Measurements from ENCODE around the gene CLEC1B.
"Not testable (repeated sequence)": the region's sequence is repeated elsewhere in the genome, so short reads cannot be mapped to it uniquely, and the experiment has no call there.

CLEC1B gene

DNA sequence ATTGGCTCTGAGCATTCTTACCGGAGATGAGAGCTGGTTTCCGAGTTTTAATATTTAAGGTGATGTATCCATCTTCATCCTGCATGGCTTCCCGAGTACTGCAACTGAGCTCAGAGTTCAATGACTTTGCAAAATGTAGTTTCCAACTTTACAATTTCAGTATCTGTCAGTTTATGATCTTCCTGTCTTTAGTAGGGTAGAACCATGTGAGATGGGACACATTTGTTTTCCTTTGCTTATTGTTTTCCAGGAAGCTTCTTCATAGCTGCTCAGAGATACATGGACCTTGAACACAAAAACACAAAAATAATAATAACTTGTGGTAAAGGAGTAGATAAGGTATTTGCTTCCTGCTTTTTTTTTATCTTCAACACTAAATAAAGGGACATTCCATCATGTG lies at the start of gene CLEC1B:
CLEC1B (minus strand) TSS at position 106 of the 400 bp plus-strand sequence; CDS start at position 85, 21 bp downstream.
- DNase-seq: no peak

DNA sequence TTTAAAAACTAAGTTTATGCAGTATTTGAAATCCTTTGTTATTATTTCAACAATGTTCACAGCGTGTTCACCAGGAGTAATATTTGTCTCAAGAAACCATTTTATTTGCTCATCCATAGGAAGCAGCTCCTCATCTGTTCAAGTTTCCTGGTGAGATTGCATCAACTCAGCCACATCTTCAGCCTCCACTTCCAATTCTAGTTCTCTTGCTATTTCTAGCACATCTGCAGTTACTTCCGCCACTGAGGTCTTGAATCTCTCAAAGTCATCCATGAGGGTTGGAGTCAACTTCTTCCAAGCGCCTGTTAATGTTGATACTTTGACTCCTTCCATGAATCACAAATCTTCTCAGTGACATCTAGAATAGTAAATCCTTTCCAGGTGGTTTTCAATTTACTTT lies 49.6 kb upstream of the CLEC1B start:
- no peak for DNase-seq

DNA sequence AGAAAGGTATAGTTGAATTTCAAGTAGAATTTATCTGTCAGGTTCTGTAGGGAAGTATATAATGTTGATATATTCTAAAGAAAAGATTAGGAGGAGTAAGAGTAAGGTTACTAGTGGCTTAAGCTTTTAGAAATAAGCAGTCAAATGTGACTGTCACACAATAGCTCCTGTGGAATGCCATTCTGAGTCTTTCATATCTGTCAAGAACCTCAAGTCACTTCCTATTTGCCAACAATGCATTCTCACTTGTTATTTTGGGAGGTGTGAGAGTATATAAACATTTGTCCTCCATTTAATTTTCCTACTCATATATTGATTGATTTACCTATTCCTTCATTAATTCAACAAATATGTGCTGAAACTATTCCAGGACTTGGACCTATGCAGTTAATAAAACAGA lies 43.2 kb upstream of the CLEC1B start:
- no peak for DNase-seq

DNA sequence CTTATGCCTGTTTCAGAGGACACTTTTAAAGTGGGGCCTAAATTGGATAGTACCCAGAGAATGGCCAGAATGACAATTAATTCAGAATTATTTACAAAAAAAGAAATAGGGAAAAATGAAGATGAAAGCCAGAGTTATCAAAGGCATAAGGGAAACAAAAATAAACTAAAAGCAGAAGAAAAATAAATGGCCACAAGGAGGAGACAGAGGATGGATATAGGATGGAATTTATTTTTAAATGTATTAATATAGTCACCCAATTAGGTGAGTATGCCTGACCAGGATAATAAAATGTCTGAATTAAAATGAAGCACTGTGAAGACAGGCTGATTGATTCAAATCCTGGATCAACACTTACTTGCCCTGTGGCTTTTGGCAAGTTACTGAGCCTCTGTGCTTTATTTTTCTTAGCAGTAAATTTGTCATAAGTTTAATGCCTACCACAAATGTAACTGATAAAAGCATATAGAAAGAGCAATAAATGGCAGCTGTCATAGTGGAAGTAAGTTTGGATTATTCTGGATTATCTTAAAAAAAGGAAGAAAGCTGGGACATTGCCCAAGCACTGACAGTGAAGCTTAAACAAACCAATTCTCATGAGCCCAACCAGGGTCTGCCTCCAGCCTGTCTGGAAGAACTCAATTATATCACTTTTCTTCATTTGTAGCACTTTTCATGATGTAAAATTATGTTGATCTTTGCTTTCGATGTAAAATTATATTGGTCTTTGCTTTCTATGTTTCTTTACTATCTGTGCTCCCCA lies 35.0 kb upstream of the CLEC1B start:
- no peak for DNase-seq

DNA sequence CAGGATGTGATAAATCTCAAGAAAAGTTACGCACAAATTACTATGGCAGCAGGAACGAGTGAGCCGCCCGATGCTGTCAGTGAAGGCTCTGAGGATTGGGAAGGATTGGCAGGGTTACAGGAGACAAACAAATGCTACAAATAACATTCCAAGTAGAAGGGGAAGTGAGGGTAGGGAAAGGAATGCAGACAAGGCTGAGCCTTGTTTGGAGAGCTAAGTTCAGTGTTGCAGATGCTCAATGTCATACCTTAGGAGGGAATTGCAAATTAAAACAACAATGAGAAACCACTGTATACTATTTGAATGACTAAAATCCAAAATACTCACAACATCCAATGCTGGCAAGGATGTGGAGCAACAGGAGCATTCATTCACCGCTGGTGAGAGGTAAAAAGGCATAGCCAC lies 32.9 kb upstream of the CLEC1B start:
- DNase-seq: no peak

DNA sequence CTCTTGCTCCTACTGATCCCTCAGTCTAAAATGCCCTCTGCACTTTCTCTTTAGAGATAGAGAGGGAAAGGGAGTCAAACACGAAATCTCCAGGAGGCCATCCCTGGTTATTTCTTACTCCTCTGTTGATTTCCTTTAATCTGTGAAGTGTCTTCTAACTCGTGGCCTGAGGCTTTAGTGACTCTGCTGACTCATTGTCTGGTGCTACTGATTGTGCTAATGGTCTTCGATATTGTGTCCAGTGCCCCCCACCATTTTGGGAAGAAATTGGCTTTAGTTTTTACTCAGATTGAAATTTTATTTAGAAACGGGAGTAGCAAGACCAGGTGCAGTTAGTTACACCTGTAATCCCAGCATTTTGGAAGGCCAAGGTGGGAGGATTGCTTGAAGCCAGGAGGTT lies 32.4 kb upstream of the CLEC1B start:
- DNase-seq: no peak

DNA sequence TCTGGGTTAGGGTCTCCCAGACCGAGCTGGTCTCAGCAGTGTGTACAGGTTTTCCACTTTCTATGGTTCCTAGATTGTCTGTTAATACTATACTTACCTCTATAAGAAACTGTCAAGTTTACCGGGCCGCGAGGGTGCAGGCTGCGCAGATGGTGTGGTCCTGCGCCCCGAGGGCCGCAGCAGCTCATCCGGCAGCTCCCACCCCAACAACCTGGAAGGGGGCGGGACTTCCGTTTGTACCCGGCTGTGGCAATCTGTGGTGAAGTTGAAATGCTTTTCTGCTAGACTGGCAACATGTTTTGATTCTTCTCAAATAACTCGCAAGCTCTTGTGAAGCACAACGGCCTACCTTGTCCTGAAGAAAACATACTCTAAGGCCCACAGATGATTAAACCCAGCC lies 31.5 kb upstream of the CLEC1B start, which contains the start of gene CLEC9A:
CLEC9A (plus strand) TSS at position 237 of the 400 bp plus-strand sequence. CDS start 22,006 bp downstream, outside the sequence.
- DNase-seq: no peak

DNA sequence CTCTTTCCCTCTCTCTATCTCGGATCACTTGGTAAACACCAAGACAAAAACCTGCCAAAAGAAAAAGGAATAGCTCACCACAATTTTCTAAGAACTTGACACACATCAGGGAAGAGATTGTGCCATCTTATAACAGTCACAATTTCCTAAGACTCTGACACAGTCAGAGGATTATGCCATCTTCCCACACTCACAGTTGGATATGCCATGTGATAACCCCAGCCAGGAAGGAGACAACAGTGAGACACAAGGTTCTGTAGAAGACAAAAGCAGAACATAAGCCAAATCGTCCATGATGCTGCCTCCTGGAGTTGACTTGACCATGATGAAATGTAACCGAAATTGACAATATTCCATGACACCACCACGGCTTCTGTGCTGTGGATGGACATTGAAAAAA lies 28.8 kb upstream of the CLEC1B start:
- DNase-seq: no peak

DNA sequence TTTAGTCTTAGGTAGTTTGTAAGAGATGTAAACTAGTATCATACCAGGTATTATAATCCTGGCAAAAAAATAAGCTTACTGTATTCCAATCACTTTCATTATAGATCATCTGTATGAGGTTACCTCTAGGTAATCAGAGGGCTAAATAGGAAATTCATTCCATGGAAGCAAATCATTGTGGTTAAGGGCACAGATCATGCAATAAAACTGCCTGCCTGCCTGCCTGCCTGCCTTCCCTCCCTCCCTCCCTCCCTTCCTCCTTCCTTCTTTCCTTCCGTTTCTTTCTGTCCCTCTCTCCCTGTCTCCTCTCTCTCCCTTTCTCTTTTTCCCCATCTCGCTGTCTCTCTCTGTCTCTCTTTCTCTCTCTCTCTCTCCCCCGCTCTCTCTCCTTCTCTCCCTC lies 28.4 kb upstream of the CLEC1B start:
- no peak for DNase-seq

DNA sequence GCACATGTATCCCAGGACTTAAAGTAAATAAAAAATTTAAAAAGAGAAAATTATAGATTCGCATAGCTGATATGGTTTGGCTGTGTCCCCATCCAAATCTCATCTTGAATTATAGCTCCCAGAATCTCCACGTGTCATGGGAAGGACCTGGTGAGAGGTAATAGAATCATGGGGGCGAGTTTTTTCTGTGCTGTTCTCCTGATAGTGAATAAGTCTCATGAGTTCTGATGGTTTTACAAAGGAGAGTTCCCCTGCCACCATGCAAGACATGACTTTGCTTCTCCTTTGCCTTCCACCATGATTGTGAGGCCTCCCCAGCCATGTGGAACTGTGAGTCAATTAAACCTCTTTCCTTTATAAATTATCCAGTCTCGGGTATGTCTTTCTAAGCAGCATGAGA lies 27.7 kb upstream of the CLEC1B start:
- not testable (repeated sequence) for DNase-seq

DNA sequence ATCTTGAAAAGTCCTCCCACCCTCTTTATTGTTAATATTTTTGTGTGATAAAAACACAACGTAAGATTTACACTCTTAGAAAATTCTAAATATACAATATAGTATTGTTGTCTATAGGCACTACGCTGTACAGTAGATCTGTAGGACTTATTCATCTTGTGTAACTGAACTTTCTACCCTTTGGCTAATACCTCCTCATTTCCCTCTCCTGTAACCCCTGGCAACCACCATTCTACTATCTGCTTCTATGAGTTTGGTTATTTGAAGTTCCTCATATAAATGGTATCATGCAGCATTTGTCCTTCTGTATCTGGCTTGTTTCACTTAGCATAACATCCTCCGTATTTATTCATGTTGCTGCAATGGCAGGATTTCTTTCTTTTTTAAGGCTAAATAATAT lies 26.3 kb upstream of the CLEC1B start:
- no peak for DNase-seq

DNA sequence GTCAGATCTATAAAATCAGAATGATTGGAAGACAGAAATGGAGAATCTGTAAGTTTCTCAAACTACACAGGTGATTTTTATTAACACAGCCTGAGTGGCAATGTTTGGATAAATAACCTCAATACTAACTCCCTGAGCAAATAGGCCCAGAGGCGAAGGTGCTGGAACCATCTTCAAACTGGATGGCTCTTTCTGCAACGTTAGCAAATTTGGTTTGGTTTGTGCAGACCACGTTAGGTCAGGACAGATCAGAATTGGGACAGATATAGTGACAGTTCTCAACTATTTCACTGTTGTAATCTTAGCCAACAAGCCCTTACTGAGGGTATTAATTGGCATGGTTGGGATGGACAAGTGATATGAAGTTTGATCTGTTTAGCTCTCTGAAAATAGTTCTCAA lies 22.4 kb upstream of the CLEC1B start:
- no peak for DNase-seq

DNA sequence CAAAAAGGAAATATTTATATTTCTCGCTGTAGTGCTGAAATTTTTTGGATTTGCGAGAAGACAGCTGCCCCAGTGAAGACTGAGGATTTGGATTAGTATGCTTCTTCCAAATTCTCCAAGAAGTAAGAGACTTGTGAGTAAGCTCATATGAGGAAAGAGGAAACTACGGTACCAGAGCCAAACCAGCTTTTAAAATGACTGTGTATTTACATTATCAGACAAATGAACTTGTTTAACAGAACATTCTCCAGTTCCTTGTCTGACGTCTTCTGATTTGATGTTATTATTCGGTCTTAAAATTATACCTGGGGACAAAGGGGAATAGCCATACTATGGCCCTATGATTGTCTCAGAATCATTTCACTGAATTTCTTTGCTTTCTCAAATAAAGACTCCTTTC lies 19.5 kb upstream of the CLEC1B start:
- DNase-seq: no peak

DNA sequence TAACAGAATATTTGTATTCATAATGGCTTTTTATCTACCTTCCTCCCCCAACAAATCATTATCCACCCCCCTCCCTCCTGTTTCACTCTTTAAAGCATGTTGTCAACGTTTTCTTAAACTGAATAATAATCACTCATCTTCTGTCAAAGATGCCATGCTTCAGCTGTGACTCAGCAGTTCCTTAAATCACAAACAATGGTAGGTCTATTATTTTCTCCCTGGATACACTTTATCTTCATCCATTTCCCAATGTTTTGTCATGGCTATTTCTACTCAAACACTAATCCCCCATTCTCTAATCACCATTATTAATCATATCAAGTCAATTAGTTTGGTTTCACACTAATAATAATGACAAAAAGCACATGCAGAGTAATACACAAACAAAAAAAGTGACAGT lies 18.0 kb upstream of the CLEC1B start:
- DNase-seq: no peak

DNA sequence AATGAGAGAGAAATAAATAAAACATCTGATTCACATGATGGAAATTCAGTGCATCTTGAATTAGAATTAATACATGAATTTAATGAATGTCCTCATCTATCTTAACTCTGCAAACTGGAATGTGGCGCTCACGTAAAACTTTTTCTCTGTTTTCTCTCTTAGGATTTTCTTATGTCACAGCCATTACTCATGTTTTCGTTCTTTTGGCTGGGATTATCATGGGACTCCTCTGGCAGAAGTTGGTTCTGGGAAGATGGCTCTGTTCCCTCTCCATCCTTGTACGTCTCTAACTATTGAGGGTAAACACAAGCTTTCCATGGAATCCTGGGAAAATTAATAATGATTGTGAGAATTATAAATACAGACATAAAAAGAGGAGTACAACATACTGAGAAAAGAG lies 16.5 kb upstream of the CLEC1B start:
- no peak for DNase-seq

DNA sequence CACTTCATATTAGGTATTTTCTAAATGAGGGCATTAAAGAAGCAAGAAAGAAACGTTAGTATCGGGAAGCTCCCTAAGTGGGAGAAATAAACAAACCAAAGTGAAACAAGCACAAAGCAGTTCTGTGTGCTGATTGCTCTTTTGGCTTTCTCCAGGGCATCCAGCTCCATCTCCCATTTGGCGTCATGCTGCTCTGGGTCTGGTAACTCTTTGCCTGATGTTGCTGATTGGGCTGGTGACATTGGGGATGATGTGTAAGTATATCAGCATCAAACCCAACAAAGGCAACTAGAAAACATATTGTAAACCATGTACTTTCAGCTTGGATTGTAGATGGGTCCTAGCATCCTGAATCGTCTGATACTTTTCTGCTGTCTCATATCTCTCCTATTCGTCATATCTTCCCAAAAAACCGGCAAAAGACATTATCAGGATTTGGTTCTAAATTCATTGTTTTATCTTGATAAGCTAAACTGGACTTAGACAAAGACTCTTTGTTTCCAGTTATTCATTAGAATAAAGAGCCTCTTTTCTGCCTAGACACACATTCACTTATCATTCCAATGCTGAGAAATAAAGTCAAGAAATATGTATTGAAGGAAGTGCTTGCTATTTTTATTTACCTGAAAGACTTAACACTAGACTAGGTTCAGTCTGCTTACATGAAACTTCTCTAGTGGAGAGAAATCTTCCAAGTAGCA lies 13.9 kb upstream of the CLEC1B start:
- DNase-seq: no peak

DNA sequence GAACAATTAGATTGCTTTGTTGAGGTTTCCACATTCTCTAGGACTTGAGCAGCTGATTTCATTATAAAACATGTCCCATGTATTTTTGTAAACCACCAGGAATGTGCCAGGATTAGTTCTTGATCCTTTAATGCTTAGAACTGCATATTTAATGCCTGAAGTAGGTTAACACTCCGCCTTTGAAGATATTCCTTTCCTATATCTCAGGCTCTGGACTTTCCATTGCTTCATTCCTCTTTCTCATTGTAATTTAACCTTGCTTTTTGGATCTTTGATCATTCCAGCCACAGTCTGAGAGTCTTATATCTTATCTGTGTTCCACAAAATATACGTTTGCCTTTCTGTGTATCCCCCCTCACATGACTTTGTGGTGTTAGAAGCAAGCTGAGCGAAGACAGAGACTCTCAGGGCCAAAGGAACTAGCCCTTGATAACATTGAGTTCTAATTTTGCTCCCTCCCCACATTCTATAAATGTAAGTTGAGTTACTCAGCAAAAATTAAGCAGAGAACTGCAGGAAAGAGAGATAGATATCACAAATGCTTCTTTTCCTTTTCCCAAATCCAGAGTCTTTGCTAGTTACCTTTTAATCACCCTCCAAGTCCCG lies 2.4 kb upstream of the CLEC1B start:
- DNase-seq: no peak

DNA sequence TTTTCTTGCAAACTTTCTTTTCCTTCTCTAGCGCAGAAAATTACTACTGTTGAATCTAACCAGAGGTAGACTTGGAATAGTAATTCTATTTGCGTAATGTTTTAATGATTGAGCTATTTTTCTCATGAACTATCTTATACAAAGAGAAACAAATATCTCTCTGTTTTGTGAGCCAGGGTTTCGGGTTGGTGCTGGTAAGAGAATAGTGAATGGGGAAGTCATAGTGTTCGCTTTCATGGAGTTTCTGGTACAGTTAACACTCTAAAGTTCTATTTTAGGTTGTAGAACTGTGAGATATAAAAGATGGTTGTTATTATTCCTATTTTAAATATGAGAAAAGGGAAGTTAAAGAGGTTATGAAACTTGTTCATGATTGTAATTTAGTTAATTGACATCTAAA lies 6.6 kb downstream of the CLEC1B start:
- no peak for DNase-seq

DNA sequence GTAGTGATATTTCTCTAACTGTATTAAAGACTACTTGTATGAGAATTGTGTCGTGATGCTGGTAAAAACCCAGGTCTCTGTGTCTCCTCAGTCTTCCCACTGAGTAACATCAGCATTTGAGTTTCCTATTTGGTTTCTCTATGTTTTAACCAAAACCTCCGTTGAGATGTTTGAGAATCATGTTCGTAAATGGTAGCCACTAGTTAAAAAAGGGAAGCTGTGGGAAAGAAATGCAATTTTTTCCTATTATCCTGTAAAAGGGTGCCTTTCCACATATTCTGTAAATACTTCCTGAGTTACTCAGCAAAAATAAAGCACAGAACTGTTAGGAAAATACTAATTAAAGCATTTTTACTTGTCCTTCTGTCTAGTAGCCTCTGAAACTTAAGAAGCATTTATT lies 7.0 kb downstream of the CLEC1B start:
- no peak for DNase-seq

DNA sequence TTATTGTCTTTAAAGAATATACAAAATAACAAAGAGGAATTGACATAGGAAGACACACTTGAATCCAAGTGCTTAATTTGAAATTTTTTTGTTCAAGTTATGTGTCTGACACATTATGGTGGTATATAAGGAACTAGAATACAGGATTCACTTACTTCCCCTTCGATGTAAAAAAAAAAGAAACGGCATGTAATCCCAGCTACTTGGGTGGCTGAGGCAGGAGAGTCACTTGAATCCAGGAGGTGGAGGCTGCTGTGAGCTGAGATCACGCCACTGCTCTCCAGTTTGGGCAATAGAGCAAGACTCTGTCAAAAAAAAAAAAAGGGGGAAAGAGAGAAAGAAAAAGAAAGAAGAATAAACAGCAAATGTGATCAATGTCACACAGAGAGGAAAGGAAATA lies 18.8 kb downstream of the CLEC1B start:
- no peak for DNase-seq

DNA sequence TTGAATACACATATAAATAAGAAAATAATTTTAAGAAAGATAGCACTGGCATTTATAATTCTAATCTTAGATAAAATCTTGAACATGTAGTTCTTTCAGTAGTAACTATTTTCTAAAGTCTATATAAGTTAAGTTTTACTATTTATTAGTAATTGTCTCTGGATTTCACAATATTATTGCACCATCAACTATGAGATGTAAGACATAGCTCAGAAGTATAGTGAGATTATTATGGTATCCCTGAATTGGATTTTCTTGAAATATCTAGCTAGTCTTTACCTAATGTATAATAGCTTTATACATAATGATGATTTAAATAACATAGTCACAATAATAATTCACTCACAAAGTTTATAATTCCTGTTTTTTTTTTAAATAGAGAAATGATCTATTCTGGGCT lies 21.0 kb downstream of the CLEC1B start:
- DNase-seq: no peak

DNA sequence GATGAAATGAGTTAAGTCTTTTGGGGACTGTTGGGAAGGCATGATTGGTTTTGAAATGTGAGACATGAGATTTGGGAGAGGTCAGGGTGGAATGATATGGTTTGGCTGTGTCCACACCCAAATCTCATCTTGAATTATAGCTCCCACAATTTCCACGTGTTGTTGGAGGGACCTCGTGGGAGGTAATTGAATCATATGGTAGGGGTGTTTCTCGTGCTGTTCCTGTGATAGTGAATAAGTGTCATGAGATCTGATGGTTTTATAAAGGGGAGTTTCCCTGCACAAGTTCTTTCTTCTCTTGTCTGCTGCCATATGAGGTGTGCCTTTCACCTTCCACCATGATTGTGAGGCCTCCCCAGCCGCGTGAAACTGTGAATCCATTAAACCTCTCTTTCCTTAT lies 22.3 kb downstream of the CLEC1B start:
- DNase-seq: not testable (repeated sequence)

DNA sequence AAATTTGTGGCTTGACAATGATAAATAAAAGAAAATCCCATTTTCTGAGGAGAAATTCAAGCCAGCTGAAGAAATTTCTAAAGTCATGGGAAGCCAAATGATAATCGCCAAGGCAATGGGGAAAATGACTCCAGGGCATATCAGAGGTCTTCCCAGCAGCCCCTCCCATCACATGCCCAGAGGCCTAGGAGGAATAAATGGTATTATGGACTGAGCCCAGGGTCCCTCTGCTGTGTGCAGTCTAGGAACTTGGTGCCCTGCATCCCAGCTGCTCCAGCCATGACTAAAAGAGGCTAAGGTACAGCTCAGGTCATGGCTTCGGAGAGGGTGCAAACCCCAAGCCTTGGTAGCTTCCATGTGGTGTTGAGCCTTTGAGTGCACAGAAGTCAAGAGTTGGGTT lies 23.3 kb downstream of the CLEC1B start:
- no peak for DNase-seq

DNA sequence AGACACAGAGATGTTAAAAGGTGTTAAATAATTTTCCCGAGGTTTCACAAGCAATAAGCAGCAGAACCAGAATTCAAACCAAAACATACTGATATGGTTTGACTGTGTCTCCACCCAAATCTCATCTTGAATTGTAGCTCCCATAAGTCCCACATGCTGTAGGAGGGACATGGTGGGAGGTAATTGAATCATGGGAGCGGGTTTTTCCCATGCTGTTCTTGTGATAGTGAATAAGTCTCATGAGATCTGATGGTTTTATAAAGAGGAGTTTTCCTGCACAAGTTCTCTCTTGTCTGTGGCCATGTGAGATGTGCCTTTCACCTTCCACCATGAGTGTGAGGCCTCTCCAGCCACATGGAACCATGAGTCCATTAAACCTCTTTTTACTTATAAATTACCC lies 24.2 kb downstream of the CLEC1B start:
- DNase-seq: not testable (repeated sequence)

Data from NCI-H1417 treated with DMSO at 0.1 percent for 48 hours (cell line).